NCI-H1417 (cell line): ENCODE measurements around the gene FGR.

Experiments
- DNase-seq, 3 experiments: peaks; one replicate each; lab custom pipeline; 2025; lab: John Stamatoyannopoulos, UW

FGR gene

GRCh38 chr1:27588256-27589232, 46.4 kb downstream of the FGR start:
- no peak for DNase-seq

- no peak for DNase-seq
These were observed 49.3 kb downstream of the FGR start for GRCh38 chr1:27585684-27586083.

- no peak for DNase-seq
These were observed 50.5 kb downstream of the FGR start for GRCh38 chr1:27584453-27584852.

- DNase-seq, result no peak
These were observed 51.5 kb downstream of the FGR start for GRCh38 chr1:27583479-27583878.

- no peak for DNase-seq
These were observed 53.2 kb downstream of the FGR start for GRCh38 chr1:27581823-27582243.

- peak in 2 of 3 experiments; percentile 47 to 68 for DNase-seq
These were observed 57.3 kb downstream of the FGR start for GRCh38 chr1:27577504-27578188.

- no peak for DNase-seq
These were observed 58.2 kb downstream of the FGR start for GRCh38 chr1:27576806-27577227.

GRCh38 chr1:27575840-27576331, 59.1 kb downstream of the FGR start:
- DNase-seq, result peak in 1 of 3 experiments; percentile 59

GRCh38 chr1:27574871-27575831, 59.8 kb downstream of the FGR start:
- peak; percentile 65 to 89 (median 80) for DNase-seq

GRCh38 chr1:27574001-27574781, 60.8 kb downstream of the FGR start:
- no peak for DNase-seq

GRCh38 chr1:27572679-27573426, 62.1 kb downstream of the FGR start:
- peak in 2 of 3 experiments; percentile 30 to 56 for DNase-seq

- DNase-seq, result no peak
These were observed 62.8 kb downstream of the FGR start for GRCh38 chr1:27572019-27572678.

GRCh38 chr1:27571439-27572018, 63.5 kb downstream of the FGR start:
- DNase-seq, result peak; percentile 24 to 79 (median 32)

- DNase-seq, result no peak
These were observed 64.2 kb downstream of the FGR start for GRCh38 chr1:27570784-27571183.

GRCh38 chr1:27570356-27570755, 64.6 kb downstream of the FGR start:
- no peak for DNase-seq

- DNase-seq, result no peak
These were observed 65.3 kb downstream of the FGR start for GRCh38 chr1:27569506-27570291.

GRCh38 chr1:27569088-27569460, 65.9 kb downstream of the FGR start:
- no peak for DNase-seq
